DOHH2 (cell line): ENCODE results near the gene SLC2A3.
"Not testable (repeated sequence)": the region's sequence is repeated elsewhere in the genome, so short reads cannot be mapped to it uniquely, and the experiment has no call there.

ENCODE experiments used
- H3F3A ChIP-seq: fragments of 200-600 bp; sonication (generic), shearing (Covaris generic); 2 replicates; pipeline ENCODE4 v1.6.0; 2016; ENCODE audit warnings: antibody characterized with exemption, mild to moderate bottlenecking; ENCODE audit not compliant: control insufficient read depth, insufficient read depth
- H3K27ac ChIP-seq: fragments of 200-600 bp; sonication (generic); 2 replicates; pipeline ENCODE4 v1.5.1; 2014; ENCODE audit warnings: low read depth, mild to moderate bottlenecking, low read length, moderate library complexity
- H3K27me3 ChIP-seq: fragments of 200-600 bp; sonication (generic); 2 replicates; pipeline ENCODE4 v1.6.1; 2014; ENCODE audit warnings: mild to moderate bottlenecking, low read length, mixed read lengths; ENCODE audit not compliant: control insufficient read depth
- H3K36me3 ChIP-seq: fragments of 200-600 bp; sonication (generic); 2 replicates; pipeline ENCODE4 v1.6.1; 2014; ENCODE audit warnings: mild to moderate bottlenecking, low read length, moderate library complexity, mixed read lengths; ENCODE audit not compliant: control insufficient read depth
- H3K4me1 ChIP-seq: fragments of 200-600 bp; sonication (generic); 2 replicates; pipeline ENCODE4 v1.6.1; 2014; ENCODE audit warnings: mild to moderate bottlenecking, low read length, mixed read lengths; ENCODE audit not compliant: control insufficient read depth
- H3K4me2 ChIP-seq: fragments of 200-600 bp; sonication (generic); 2 replicates; pipeline ENCODE4 v1.6.0; 2014; ENCODE audit warnings: mild to moderate bottlenecking, low read length, moderate library complexity
- H3K4me3 ChIP-seq: fragments of 200-600 bp; sonication (generic); 2 replicates; pipeline ENCODE4 v1.5.1; 2014; ENCODE audit warnings: mild to moderate bottlenecking, low read length, mixed read lengths
- H3K79me2 ChIP-seq: fragments of 200-600 bp; sonication (generic); 2 replicates; pipeline ENCODE4 v1.6.1; 2014; ENCODE audit warnings: mild to moderate bottlenecking, low read length, mixed read lengths; ENCODE audit not compliant: control insufficient read depth
- H3K9me2 ChIP-seq: fragments of 200-600 bp; sonication (generic); replicated peaks from 2 replicates; pipeline ENCODE4 v1.6.1; 2014; ENCODE audit warnings: mild to moderate bottlenecking, low read length, mixed read lengths; ENCODE audit not compliant: control insufficient read depth
- H3K9me3 ChIP-seq: fragments of 200-600 bp; sonication (generic); 2 replicates; pipeline ENCODE4 v1.6.1; 2014; ENCODE audit warnings: antibody characterized with exemption, low read length, mixed read lengths; ENCODE audit not compliant: control insufficient read depth, insufficient read depth
- H4K20me1 ChIP-seq: fragments of 200-600 bp; sonication (generic); 2 replicates; pipeline ENCODE4 v1.6.0; 2014; ENCODE audit warnings: low read depth, mild to moderate bottlenecking, antibody characterized with exemption, low read length, moderate library complexity; ENCODE audit not compliant: control insufficient read depth, insufficient read depth
- CTCF ChIP-seq: fragments of 200-600 bp; sonication (generic); IDR thresholded peaks from one replicate; pipeline ENCODE4 v1.5.1; 2014; ENCODE audit warnings: antibody characterized with exemption, mild to moderate bottlenecking, low read depth, low read length; ENCODE audit not compliant: poor library complexity, severe bottlenecking
- EZH2phosphoT487 ChIP-seq: fragments of 200-600 bp; sonication (generic); IDR thresholded peaks from 2 replicates; pipeline ENCODE4 v1.6.1; 2017; ENCODE audit warnings: borderline replicate concordance, mild to moderate bottlenecking, antibody characterized with exemption, low read length, moderate library complexity, mixed read lengths

Gene SLC2A3

GRCh38 chr12:7951671-7952070 is 15.7 kb upstream of the SLC2A3 start:
- Histone ChIP-seq H3K27ac (no peak overlapping the region), H3K9me2 (no peaks in the 10 kb centered on the region), H3K4me3 (no peak overlapping the region), H3K4me1 (no peaks in the 10 kb centered on the region), H3K9me3 (no peaks in the 10 kb centered on the region), H3F3A (no peaks in the 10 kb centered on the region), H3K4me2 (no peak overlapping the region), H3K79me2 (no peaks in the 10 kb centered on the region), H3K36me3 (no peaks in the 10 kb centered on the region), H4K20me1 (no peaks in the 10 kb centered on the region), H3K27me3 (no peaks in the 10 kb centered on the region)
- TF ChIP-seq EZH2phosphoT487: no peak
- no peak for TF ChIP-seq CTCF

DNA sequence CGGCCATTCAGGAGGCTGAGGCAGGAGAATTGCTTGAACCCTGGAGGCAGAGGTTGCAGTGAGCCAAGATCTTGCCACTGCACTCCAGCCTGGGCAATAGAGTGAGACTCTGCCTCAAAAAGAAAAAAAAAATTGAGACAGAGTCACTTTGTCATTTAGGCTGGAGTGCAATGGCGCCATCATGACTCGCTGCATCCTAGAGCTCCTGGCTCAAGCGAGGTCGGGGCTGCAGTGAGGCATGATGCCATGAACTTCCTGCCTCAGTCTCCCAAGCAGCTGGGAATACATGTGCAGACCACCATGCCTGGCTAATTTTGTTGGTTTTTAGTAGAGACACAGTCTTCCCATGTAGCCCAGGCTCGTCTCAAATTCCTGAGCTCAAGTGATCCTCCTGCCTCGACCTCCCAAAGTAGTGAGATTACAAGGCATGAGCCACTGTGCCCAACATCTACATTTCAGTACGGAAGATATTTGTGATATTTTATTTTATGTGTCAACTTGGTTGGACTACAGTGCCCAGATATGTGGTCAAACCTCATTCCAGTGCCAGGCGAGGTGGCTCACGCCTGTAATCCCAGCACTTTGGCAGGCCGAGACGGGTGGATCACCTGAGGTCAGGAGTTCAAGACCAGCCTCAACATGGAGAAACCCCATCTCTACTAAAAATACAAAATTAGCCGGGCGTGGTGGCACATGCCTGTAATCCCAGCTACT is 14.4 kb upstream of the SLC2A3 start:
- not testable (repeated sequence) for H3K4me3 ChIP-seq, H3K27me3 ChIP-seq, H3K4me1 ChIP-seq, H3K36me3 ChIP-seq, H3K79me2 ChIP-seq, H3K9me2 ChIP-seq, H3K9me3 ChIP-seq, H3F3A ChIP-seq, H3K4me2 ChIP-seq, H3K27ac ChIP-seq, H4K20me1 ChIP-seq

GRCh38 chr12:7948589-7949260 is 12.7 kb upstream of the SLC2A3 start:
- Histone ChIP-seq H3K27ac (no peak overlapping the region), H3K79me2 (no peaks in the 10 kb centered on the region), H4K20me1 (no peaks in the 10 kb centered on the region), H3K4me2 (no peak overlapping the region), H3F3A (no peaks in the 10 kb centered on the region), H3K9me2 (no peaks in the 10 kb centered on the region), H3K36me3 (no peaks in the 10 kb centered on the region), H3K4me3 (no peak overlapping the region), H3K9me3 (no peaks in the 10 kb centered on the region), H3K27me3 (no peaks in the 10 kb centered on the region), H3K4me1 (no peaks in the 10 kb centered on the region)
- TF ChIP-seq EZH2phosphoT487: no peak
- TF ChIP-seq CTCF: no peak

GRCh38 chr12:7947011-7947410 is 11.0 kb upstream of the SLC2A3 start:
- Histone ChIP-seq H3K36me3 (no peaks in the 10 kb centered on the region), H3F3A (no peaks in the 10 kb centered on the region), H3K4me1 (no peaks in the 10 kb centered on the region), H3K79me2 (no peaks in the 10 kb centered on the region), H3K9me3 (no peaks in the 10 kb centered on the region), H3K9me2 (no peaks in the 10 kb centered on the region), H3K27me3 (no peaks in the 10 kb centered on the region), H3K27ac (no peak overlapping the region), H3K4me2 (no peak overlapping the region), H3K4me3 (no peak overlapping the region), H4K20me1 (no peaks in the 10 kb centered on the region)
- no peak for TF ChIP-seq CTCF
- TF ChIP-seq EZH2phosphoT487: no peak

- not testable (repeated sequence) for H3K9me2 ChIP-seq
These were observed 8.8 kb upstream of the SLC2A3 start for GRCh38 chr12:7944760-7945159.

More at GRCh38 chr12:7944760-7945159, 8.8 kb upstream of the SLC2A3 start:
- H3K4me1 ChIP-seq, H3K79me2 ChIP-seq, H3K4me2 ChIP-seq, H3K36me3 ChIP-seq, H3K9me3 ChIP-seq, H3F3A ChIP-seq, H3K27ac ChIP-seq, H4K20me1 ChIP-seq, H3K27me3 ChIP-seq, H3K4me3 ChIP-seq: not testable (repeated sequence)
